HCT116 (cell line): Measurements from ENCODE around the gene DLD.

Experiments used
- CEBPB ChIP-seq: IDR thresholded peaks from 2 replicates; pipeline ENCODE4 v1.6.1; 2012; ENCODE audit warnings: low read depth
- EZH2 ChIP-seq: fragments of 200-600 bp; sonication (generic); IDR thresholded peaks from 2 replicates; pipeline ENCODE4 v1.6.1; 2017; ENCODE audit warnings: antibody characterized with exemption, mixed run types
- EZH2phosphoT487 ChIP-seq: fragments of 200-600 bp; IDR thresholded peaks from 2 replicates; pipeline ENCODE4 v1.6.1; 2018; ENCODE audit warnings: antibody characterized with exemption, borderline replicate concordance
- JUND ChIP-seq: IDR thresholded peaks from 2 replicates; pipeline ENCODE4 v1.6.1; 2012
- MAX ChIP-seq: IDR thresholded peaks from 2 replicates; pipeline ENCODE4 v1.6.1; 2012
- POLR2A ChIP-seq: IDR thresholded peaks from 2 replicates; pipeline ENCODE4 v1.7.0; 2011; ENCODE audit warnings: borderline replicate concordance; ENCODE audit not compliant: insufficient read depth, insufficient read length; ENCODE audit errors: extremely low read depth
- REST ChIP-seq: IDR thresholded peaks from 2 replicates; pipeline ENCODE4 v1.6.1; 2012; ENCODE audit warnings: low read depth
- SIN3A ChIP-seq: IDR thresholded peaks from 2 replicates; pipeline ENCODE4 v1.6.1; 2012; ENCODE audit warnings: low read depth
- SP1 ChIP-seq: IDR thresholded peaks from 2 replicates; pipeline ENCODE4 v1.6.1; 2012; ENCODE audit warnings: low read depth
- TF ChIP-seq, protein P1 (sequence below), 3 experiments: fragments of 200-600 bp in 1 of 3; sonication (generic) in 1 of 3; IDR thresholded peaks in 2 of 3; conservative IDR thresholded peaks in 1 of 3; 2 replicates each; pipeline ENCODE4 v1.5.1; 2012 to 2017; ENCODE audit warnings: low read depth in 2 of 3, low read length in 2 of 3, antibody characterized with exemption in 1 of 3, borderline replicate concordance in 1 of 3, control low read depth in 1 of 3, mild to moderate bottlenecking in 1 of 3, mixed read lengths in 1 of 3, mixed run types in 1 of 3, moderate library complexity in 1 of 3; ENCODE audit not compliant: insufficient read depth in 1 of 3

- TF ChIP-seq JUND (no peak), SIN3A (no peak), POLR2A (no peak), EZH2phosphoT487 (no peak), SP1 (no peak), MAX (no peak), EZH2 (no peak), CEBPB (no peak), REST (no peak)
- TF ChIP-seq, protein P1, sequence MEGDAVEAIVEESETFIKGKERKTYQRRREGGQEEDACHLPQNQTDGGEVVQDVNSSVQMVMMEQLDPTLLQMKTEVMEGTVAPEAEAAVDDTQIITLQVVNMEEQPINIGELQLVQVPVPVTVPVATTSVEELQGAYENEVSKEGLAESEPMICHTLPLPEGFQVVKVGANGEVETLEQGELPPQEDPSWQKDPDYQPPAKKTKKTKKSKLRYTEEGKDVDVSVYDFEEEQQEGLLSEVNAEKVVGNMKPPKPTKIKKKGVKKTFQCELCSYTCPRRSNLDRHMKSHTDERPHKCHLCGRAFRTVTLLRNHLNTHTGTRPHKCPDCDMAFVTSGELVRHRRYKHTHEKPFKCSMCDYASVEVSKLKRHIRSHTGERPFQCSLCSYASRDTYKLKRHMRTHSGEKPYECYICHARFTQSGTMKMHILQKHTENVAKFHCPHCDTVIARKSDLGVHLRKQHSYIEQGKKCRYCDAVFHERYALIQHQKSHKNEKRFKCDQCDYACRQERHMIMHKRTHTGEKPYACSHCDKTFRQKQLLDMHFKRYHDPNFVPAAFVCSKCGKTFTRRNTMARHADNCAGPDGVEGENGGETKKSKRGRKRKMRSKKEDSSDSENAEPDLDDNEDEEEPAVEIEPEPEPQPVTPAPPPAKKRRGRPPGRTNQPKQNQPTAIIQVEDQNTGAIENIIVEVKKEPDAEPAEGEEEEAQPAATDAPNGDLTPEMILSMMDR (IDR thresholded peaks at IDR 0.05 in 2 of 3, conservative IDR thresholded peaks at IDR 0.05 in 1 of 3; ENCODE audit: borderline replicate concordance in 1 of 3, insufficient read depth in 1 of 3, low read depth in 2 of 3, low read length in 2 of 3): no peak
Observed at GRCh38 chr7:107959527-107959898, 68.5 kb downstream of the DLD start.
